ENCODE results near the gene GART. TPM values are rescaled to one million over a fixed set of nuclear protein-coding genes. Genes with fewer than 3 reads are reported as not detected.

The GART gene
- polyA plus RNA-seq, 3 donors: 7.4 to 28.6 (median 26.1) TPM

DNA sequence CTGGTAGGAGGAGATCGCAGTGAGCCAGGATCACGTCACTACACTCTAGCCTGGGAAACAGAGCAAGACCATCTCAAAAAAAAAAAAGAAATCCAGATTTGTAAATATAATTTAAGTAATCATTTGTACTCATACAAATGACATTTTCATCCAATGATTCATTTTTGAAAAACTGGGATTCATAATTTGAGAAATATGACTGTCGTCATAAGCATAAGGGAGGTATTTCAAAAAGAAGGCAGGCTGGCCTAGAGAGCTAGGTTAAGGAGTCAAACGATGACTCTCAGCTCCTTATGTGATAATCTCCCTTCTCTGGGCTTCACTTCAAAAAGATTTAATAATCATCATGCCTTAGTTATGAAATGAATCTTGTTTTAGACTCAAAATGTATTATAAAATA lies 2.3 kb downstream of the GART start:
- Histone ChIP-seq H3K9ac (ENCODE audit: insufficient read depth, low read length, poor library complexity, severe bottlenecking) (no peak overlapping the region), H3K27ac (ENCODE audit: low read depth in 1 of 2, low read length in 2 of 2) (no peak overlapping the region), H2AFZ (ENCODE audit: insufficient read depth, low read depth, low read length, poor library complexity, severe bottlenecking) (no peak overlapping the region), H3K27me3 (ENCODE audit: control insufficient read depth in 2 of 2, insufficient read depth in 2 of 2, low read length in 2 of 2) (no peaks in the 10 kb centered on the region), H3K4me3 (replicated peaks in 1 of 3; ENCODE audit: low read depth in 2 of 3, low read length in 3 of 3) (no peak overlapping the region), H3K4me1 (ENCODE audit: control insufficient read depth in 1 of 2, insufficient read depth in 2 of 2, low read length in 2 of 2) (peaks cover 17 to 25% of the 10 kb centered on the region in 2 donors), H3K4me2 (replicated peaks; ENCODE audit: extremely low read depth, low read length, poor library complexity, severe bottlenecking) (no peak overlapping the region), H3K9me3 (replicated peaks in 1 of 2; ENCODE audit: control insufficient read depth in 1 of 2, insufficient read depth in 1 of 2, low read length in 2 of 2) (no peaks in the 10 kb centered on the region), H3K36me3 (replicated peaks in 1 of 2; ENCODE audit: control insufficient read depth in 1 of 2, insufficient read depth in 2 of 2, low read length in 2 of 2) (peaks cover 7 to 48% of the 10 kb centered on the region in 2 donors), H3K79me2 (ENCODE audit: insufficient read depth, low read length) (peaks cover 70% of the 10 kb centered on the region), H4K20me1 (ENCODE audit: insufficient read depth, low read length) (peaks cover 16% of the 10 kb centered on the region)
- Mint-ChIP-seq H3K9me3 (peaks cover 0 to 2% (median 0%) of the 10 kb centered on the region in 7 donors), H3K4me1 (peaks cover 23% of the 10 kb centered on the region), H3K4me3 (no peak overlapping the region), H3K27me3 (ENCODE audit: low read depth in 3 of 3) (no peaks in the 10 kb centered on the region), H3K36me3 (peaks cover 34 to 38% of the 10 kb centered on the region in 2 donors), H3K27ac (peak overlapping the region in 1 of 7 donors; percentile 66)
- intact Hi-C loops (cut with micrococcal nuclease): loop anchor here (5.0 to 10.0 kb wide), 4 partner anchors 48 to 767 kb away; partner anchors contain the start of genes CRYZL1 (in 1 of the 2), DONSON (in 1 of the 2), ITSN1 (in 1 of the 2) and PAXBP1 (in 1 of the 2)
- TF ChIP-seq, protein P1, sequence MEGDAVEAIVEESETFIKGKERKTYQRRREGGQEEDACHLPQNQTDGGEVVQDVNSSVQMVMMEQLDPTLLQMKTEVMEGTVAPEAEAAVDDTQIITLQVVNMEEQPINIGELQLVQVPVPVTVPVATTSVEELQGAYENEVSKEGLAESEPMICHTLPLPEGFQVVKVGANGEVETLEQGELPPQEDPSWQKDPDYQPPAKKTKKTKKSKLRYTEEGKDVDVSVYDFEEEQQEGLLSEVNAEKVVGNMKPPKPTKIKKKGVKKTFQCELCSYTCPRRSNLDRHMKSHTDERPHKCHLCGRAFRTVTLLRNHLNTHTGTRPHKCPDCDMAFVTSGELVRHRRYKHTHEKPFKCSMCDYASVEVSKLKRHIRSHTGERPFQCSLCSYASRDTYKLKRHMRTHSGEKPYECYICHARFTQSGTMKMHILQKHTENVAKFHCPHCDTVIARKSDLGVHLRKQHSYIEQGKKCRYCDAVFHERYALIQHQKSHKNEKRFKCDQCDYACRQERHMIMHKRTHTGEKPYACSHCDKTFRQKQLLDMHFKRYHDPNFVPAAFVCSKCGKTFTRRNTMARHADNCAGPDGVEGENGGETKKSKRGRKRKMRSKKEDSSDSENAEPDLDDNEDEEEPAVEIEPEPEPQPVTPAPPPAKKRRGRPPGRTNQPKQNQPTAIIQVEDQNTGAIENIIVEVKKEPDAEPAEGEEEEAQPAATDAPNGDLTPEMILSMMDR (IDR thresholded peaks at IDR 0.05): no peak
- no peak for DNase-seq
- no CpG with 5 or more reads among the region's 4 CpGs for WGBS (ENCODE audit: insufficient coverage)

DNA sequence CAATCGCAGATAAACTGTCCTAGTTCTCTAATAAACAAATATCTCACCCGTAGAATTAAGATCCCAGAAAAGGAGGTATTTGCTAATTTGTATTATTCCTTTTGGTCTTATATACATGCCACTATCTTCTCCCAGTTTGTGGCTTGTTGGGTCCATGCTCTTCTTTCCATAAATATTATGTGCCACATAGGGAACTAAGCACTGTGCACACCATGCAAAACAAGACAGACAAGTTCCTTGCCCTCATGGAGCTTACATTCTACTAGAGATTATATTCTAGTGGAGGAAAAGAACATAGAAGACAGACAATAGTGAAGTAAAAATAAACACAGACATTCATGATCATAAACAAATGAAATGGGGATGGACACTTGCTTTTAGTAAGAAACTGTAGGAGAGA lies 4.7 kb downstream of the GART start:
- H3K9me3 ChIP-seq (replicated peaks in 1 of 2; ENCODE audit: control insufficient read depth in 1 of 2, insufficient read depth in 1 of 2, low read length in 2 of 2): no peaks in the 10 kb centered on the region
- no peaks in the 10 kb centered on the region for H4K20me1 ChIP-seq (ENCODE audit: insufficient read depth, low read length)
- Mint-ChIP-seq H3K27ac (peak overlapping the region in 1 of 7 donors; percentile 1), H3K4me1 (peaks cover 23% of the 10 kb centered on the region), H3K27me3 (ENCODE audit: low read depth in 3 of 3) (no peaks in the 10 kb centered on the region), H3K4me3 (no peak overlapping the region), H3K9me3 (peaks cover 0 to 3% (median 0%) of the 10 kb centered on the region in 7 donors), H3K36me3 (peaks cover 40 to 50% of the 10 kb centered on the region in 2 donors)
- H3K4me2 ChIP-seq (replicated peaks; ENCODE audit: extremely low read depth, low read length, poor library complexity, severe bottlenecking): no peak overlapping the region
- H3K79me2 ChIP-seq (ENCODE audit: insufficient read depth, low read length): peaks cover 52% of the 10 kb centered on the region
- no CpG with 5 or more reads among the region's 2 CpGs for WGBS (ENCODE audit: insufficient coverage)
- H3K4me1 ChIP-seq (ENCODE audit: control insufficient read depth in 1 of 2, insufficient read depth in 2 of 2, low read length in 2 of 2): peaks cover 14 to 23% of the 10 kb centered on the region in 2 donors
- no peak overlapping the region for H3K27ac ChIP-seq (ENCODE audit: low read depth in 1 of 2, low read length in 2 of 2)
- no peak for DNase-seq
- no peak overlapping the region for H3K9ac ChIP-seq (ENCODE audit: insufficient read depth, low read length, poor library complexity, severe bottlenecking)
- H2AFZ ChIP-seq (ENCODE audit: insufficient read depth, low read depth, low read length, poor library complexity, severe bottlenecking): no peak overlapping the region
- H3K27me3 ChIP-seq (ENCODE audit: control insufficient read depth in 2 of 2, insufficient read depth in 2 of 2, low read length in 2 of 2): no peaks in the 10 kb centered on the region
- no peak overlapping the region for H3K4me3 ChIP-seq (replicated peaks in 1 of 3; ENCODE audit: low read depth in 2 of 3, low read length in 3 of 3)
- TF ChIP-seq, protein P1 (IDR thresholded peaks at IDR 0.05): no peak
- H3K36me3 ChIP-seq (replicated peaks in 1 of 2; ENCODE audit: control insufficient read depth in 1 of 2, insufficient read depth in 2 of 2, low read length in 2 of 2): peaks cover 11 to 63% of the 10 kb centered on the region in 2 donors
- intact Hi-C loops (cut with micrococcal nuclease): no loop called here
